Stimulated activated CD8-positive, alpha-beta memory T cell treated with anti-CD3 and anti-CD28 coated beads, Interleukin-7, amount 100 ng/mL, for 48 hours (primary cell): Measurements from ENCODE around the gene MED27.

Source experiments
- DNase-seq, 2 donors: peaks; one replicate each; pipeline ENCODE4 v3.0.0-alpha.2; 2020; ENCODE audit warnings: low read depth in 1 of 2; ENCODE audit errors: extremely low read depth in 1 of 2

MED27 gene

GRCh38 chr9:131889437-131890251 lies 190.0 kb downstream of the MED27 start:
- no peak for DNase-seq

DNA sequence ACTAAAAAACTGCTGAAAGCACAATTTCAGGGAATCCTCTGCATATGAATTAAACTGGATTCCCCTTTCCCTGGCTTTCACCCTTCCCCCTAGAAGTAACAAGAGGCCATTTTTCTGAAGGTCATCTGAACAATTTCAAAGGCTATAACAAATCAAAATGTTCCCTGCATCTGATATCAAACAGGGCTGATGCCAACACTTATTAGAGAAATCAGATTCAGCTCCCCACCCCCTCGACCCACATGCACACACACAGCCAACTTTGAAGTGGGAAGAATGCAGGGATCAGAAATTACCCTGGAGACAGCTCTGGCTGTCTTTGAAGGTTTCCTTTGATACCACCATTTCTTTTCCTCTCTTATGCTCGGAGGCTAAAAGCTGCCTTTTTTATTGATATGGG lies 190.7 kb downstream of the MED27 start:
- DNase-seq, result no peak

- no peak for DNase-seq
Observed at GRCh38 chr9:131887680-131888079, 192.0 kb downstream of the MED27 start.

- no peak for DNase-seq
Observed at GRCh38 chr9:131886826-131887225, 192.8 kb downstream of the MED27 start.

GRCh38 chr9:131885144-131885609 lies 194.5 kb downstream of the MED27 start:
- DNase-seq, result no peak

DNA sequence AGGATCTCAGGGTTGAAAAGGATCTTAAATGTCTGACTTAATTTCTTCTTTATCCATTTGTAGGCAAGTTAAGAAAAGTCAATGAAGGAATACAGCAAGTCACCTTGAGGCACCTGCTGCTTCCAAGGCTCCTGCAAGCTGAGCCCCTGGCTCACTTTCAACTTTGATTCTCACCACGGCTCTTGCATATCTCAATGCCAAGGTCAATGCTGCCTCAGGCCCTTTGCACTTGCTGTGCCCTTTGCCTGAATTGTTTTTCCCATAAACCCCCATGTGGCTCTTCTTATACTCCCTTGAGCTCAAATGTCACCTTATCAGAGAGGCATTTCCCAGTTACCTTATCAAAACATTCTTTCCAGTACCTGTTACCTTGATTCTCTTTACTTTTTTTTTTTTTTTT lies 195.4 kb downstream of the MED27 start:
- no peak for DNase-seq

GRCh38 chr9:131880833-131881583 lies 198.7 kb downstream of the MED27 start:
- DNase-seq, result no peak

DNA sequence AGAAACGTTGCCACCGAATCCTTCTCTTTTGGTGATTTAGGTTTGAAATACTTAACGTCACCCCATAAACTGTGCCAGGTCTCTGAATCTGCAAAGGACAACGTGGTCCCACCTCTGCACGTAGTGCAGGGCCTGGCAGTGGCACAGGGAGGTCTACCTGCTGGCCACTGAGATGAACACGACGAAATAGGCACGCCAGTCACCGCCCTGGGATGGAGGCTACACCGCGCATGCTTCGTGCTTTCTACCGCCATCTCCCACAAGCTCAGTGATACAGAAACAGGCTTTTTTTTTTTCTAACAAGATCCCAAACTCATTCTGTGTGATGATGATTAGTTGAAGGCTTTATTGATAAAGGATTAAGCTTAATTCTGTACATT lies 199.8 kb downstream of the MED27 start:
- no peak for DNase-seq

GRCh38 chr9:131879181-131879910 lies 200.3 kb downstream of the MED27 start:
- no peak for DNase-seq

- DNase-seq, result no peak
Observed at GRCh38 chr9:131876486-131876885, 203.2 kb downstream of the MED27 start.

GRCh38 chr9:131875828-131876485 lies 203.7 kb downstream of the MED27 start:
- no peak for DNase-seq

GRCh38 chr9:131874916-131875670 lies 204.6 kb downstream of the MED27 start:
- no peak for DNase-seq

DNA sequence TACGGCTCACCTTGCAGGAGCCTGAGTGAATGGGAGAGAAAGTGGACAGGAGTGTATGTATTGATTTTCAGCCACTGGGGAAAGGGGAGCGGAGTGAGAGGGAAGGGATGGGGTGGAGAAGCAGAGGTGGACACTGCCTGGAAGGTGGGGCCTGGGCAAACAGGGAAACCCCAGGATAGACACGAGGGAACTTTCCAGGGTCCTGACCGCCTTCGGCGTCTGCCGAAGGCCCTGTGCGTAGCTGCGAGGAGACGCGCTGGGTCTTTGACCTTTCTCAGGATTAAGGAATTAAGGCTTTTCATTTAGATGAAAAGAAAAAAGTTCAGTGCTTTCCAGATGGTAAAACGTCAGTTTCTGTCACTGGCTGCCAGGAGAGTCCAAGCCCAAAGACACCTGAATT lies 205.2 kb downstream of the MED27 start:
- no peak for DNase-seq

DNA sequence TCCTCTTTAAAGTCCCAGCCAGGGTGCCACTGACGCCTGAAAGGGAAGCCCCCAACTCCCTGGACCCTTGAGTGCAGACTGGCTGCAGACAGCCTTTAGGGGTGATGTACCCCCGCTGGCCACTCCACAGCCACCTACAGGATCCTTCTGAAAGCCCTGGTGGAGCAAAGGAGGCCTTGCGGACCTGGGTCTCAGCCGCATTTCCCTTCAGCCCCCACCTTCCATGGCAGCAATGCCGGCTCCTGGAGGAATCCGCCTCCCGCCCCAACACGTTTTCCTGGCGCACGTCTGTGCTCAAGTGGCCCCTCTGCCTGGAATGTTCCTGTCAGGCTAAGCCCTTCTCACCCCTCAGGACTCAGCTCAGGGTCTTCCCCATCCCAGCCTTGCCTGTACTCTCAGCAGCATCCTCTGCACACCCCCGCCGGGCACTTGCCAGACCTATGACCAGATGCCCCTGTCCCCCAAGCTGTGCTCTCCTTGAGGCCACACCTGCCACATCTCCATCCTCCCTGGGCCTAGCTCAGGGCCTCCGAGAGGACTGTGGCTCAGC lies 205.7 kb downstream of the MED27 start:
- DNase-seq, result no peak

GRCh38 chr9:131873335-131873734 lies 206.3 kb downstream of the MED27 start:
- DNase-seq, result no peak

DNA sequence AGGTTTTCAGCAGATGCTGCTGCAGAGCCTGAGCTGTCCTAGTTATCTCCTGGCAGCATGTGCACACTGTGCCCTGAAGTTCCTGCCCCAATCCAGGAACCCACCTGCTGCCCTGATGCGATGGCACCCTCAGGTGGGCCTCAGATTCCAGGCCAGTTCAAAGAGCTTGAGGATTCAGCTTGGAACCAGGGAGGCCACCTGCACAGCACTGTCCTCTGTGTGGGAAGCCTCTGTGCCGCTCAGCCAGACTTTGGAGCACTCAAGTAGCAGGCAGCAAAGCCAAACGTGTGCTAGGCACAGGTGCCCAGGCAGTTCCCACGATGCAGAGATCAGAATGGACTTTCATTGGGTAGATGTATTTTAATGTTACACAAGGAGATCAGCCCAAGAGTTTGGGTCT lies 207.0 kb downstream of the MED27 start:
- DNase-seq, result no peak

DNA sequence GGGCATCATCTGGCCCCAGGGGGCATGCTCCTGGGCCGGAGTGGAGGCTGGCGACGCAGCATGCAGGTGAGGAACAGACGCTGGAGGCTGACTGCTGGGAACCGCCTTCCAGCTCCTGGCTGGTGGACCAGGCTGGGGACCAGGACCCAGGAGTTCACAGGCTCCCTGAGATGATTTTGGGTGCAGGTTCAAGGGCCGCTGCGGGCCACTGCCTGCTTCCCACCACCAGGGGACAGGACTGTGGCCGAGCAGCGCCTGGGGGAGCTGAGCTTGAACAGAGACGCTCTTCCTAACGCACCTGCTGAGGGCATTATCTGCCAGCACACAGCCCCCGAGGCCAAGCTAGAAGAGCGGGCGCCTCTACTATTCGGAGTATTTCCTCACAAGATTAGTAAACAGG lies 207.7 kb downstream of the MED27 start:
- DNase-seq, result no peak

- DNase-seq, result no peak
Observed at GRCh38 chr9:131870156-131870555, 209.5 kb downstream of the MED27 start.

GRCh38 chr9:131869348-131869747 lies 210.3 kb downstream of the MED27 start:
- no peak for DNase-seq

DNA sequence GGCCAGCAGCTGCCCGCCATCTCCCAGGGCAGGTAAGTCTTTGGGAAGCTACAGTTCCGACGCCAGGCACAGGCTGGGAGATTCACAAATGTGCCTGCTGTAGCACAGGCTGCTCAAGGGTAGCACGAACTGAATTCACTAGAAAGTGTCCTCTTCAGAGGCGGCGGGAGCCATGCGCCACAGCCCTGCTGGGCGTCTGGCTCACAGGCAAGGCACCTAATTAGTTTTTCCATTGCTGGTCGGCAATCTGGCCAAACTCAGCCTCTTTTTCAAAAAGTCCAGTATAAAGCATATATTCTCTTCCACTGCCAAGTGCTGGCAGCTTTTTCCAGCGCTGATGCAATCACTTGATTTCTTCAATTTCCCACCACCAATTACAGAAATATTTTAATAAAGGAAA lies 210.9 kb downstream of the MED27 start:
- no peak for DNase-seq
